ENCODE measurements around the gene SLC46A1. TPM values are rescaled to one million over a fixed set of nuclear protein-coding genes. Genes with fewer than 3 reads are reported as not detected.

SLC46A1 gene
- total and polyA plus RNA-seq, 2 of the 8 experiments (the other 6 are each of a cell fraction or from before 2014, with no cell fraction given): 5.3 to 8.7 TPM

- Histone ChIP-seq H3K9me3 (ENCODE audit: insufficient read depth in 2 of 2, low read depth in 1 of 2, low read length in 1 of 2) (no peaks in the 10 kb centered on the region), H2BK12ac (ENCODE audit: low read depth, low read length) (no peak overlapping the region), H3K27ac (ENCODE audit: low read depth, low read length) (no peak overlapping the region), H4K20me1 (replicated peaks in 1 of 2; ENCODE audit: control insufficient read depth in 1 of 2, insufficient read depth in 2 of 2, low read length in 2 of 2) (peaks cover 8 to 12% of the 10 kb centered on the region in 2 experiments), H3K79me2 (ENCODE audit: control insufficient read depth in 1 of 2, insufficient read depth in 2 of 2, low read length in 2 of 2) (no peaks in the 10 kb centered on the region), H3K4me1 (replicated peaks in 1 of 4; ENCODE audit: control insufficient read depth in 3 of 4, insufficient read depth in 4 of 4, low read length in 3 of 4) (peaks cover 0 to 4% (median 0%) of the 10 kb centered on the region in 4 experiments; a peak in 3 of 7 replicates), H2AK5ac (ENCODE audit: low read depth, low read length) (no peak overlapping the region), H3K4ac (replicated peaks; ENCODE audit: insufficient read length, low read depth, low read length) (no peak overlapping the region), H4K8ac (ENCODE audit: extremely low read depth, insufficient read depth, low read length) (no peak overlapping the region), H2BK5ac (ENCODE audit: low read depth, low read length) (no peak overlapping the region), H2AFZ (ENCODE audit: low read length) (no peak overlapping the region), H4K91ac (replicated peaks; ENCODE audit: insufficient read length, low read length) (no peak overlapping the region), H3K23me2 (ENCODE audit: low read depth, low read length) (no peaks in the 10 kb centered on the region), H3K79me1 (ENCODE audit: low read depth, low read length) (no peaks in the 10 kb centered on the region), H3K9ac (replicated peaks in 1 of 4; ENCODE audit: extremely low read depth in 1 of 4, low read depth in 3 of 4, low read length in 3 of 4) (no peak overlapping the region), H3K56ac (replicated peaks; ENCODE audit: insufficient read length, low read depth, low read length) (no peak overlapping the region), H3K27me3 (replicated peaks in 1 of 4; ENCODE audit: control insufficient read depth in 3 of 4, extremely low read depth in 1 of 4, insufficient read depth in 3 of 4, low read length in 3 of 4) (no peaks in the 10 kb centered on the region), H4K5ac (ENCODE audit: insufficient read length, low read depth, low read length) (no peak overlapping the region), H2BK15ac (ENCODE audit: low read length) (no peak overlapping the region), H2BK120ac (replicated peaks; ENCODE audit: low read depth, low read length) (no peak overlapping the region), H3K14ac (ENCODE audit: insufficient read length) (no peak overlapping the region), H3K23ac (ENCODE audit: insufficient read length) (no peak overlapping the region), H3K4me2 (ENCODE audit: insufficient read depth in 1 of 2, low read depth in 2 of 2, low read length in 2 of 2) (no peak overlapping the region), H2BK20ac (ENCODE audit: low read length) (no peak overlapping the region), H3K36me3 (ENCODE audit: control insufficient read depth in 2 of 4, insufficient read depth in 4 of 4, low read length in 3 of 4) (peaks cover 31 to 68% (median 54%) of the 10 kb centered on the region in 4 experiments), H3K4me3 (ENCODE audit: extremely low read depth in 1 of 4, insufficient read depth in 2 of 4, low read depth in 3 of 4, low read length in 4 of 4) (no peak overlapping the region), H3K18ac (ENCODE audit: extremely low read depth, low read length) (no peak overlapping the region)
- no peak for FAIRE-seq
- no peak for DNase-seq (ENCODE audit: low read depth in 1 of 2, low spot score in 2 of 2)
- 93% methylated on average over 7 of the region's 7 CpGs; no CpG with 5 or more reads in 1 of the 2 experiments for WGBS, 2 experiments (ENCODE audit: extremely low coverage in 1 of 2, insufficient coverage in 1 of 2, insufficient read length in 1 of 2, insufficient replicate concordance in 2 of 2, low coverage in 1 of 2, low lambda C conversion rate in 2 of 2, missing lambda C conversion rate in 1 of 2)
- CTCF ChIA-PET (ENCODE audit: partially characterized antibody): interaction anchor here (0.6 to 1.3 kb wide), 2 partner anchors 36 to 197 kb away, joined by 3 read pairs; no protein-coding TSS in a partner anchor
- POLR2A ChIA-PET (ENCODE audit: partially characterized antibody): interaction anchor here (1.4 to 9.7 kb wide), 3 partner anchors 6 to 20 kb away, joined by 3 to 92 read pairs (median 4); partner anchors contain the start of genes POLDIP2, TNFAIP1 and VTN
- TF ChIP-seq CHD2 (IDR thresholded peaks at IDR 0.05; ENCODE audit: low read length) (no peak), USF2 (IDR thresholded peaks at IDR 0.05; ENCODE audit: low read length) (no peak), MAX (IDR thresholded peaks at IDR 0.05) (no peak), NRF1 (IDR thresholded peaks at IDR 0.05; ENCODE audit: low read depth, low read length) (no peak), EGR1 (IDR thresholded peaks at IDR 0.05; ENCODE audit: borderline replicate concordance, low read depth, low read length) (no peak), TBP (IDR thresholded peaks at IDR 0.05; ENCODE audit: low read depth, low read length) (no peak), EZH2 (IDR thresholded peaks at IDR 0.05; ENCODE audit: low read depth, low read length, severe bottlenecking) (no peak), TEAD4 (IDR thresholded peaks at IDR 0.05; ENCODE audit: low read depth, low read length) (no peak), CTBP2 (IDR thresholded peaks at IDR 0.05; ENCODE audit: borderline replicate concordance, insufficient read depth, insufficient read length, low read length) (no peak), CEBPB (IDR thresholded peaks at IDR 0.05; ENCODE audit: low read depth, low read length) (no peak), SAP30 (IDR thresholded peaks at IDR 0.05; ENCODE audit: insufficient read depth, insufficient replicate concordance, low read length) (no peak), SUZ12 (IDR thresholded peaks at IDR 0.05; ENCODE audit: low read length) (no peak)
Observed at GRCh38 chr17:28350271-28350670, 55.7 kb downstream of the SLC46A1 start.
